GM12878 (cell line): Measurements from ENCODE around the gene HMGXB3. TPM values are rescaled to one million over a fixed set of nuclear protein-coding genes. Genes with fewer than 3 reads are reported as not detected.

Experiments
- ATAC-seq: fragments of 200-7000 bp; cut with Tn5 transposase; 3 replicates; pipeline ENCODE4 v1.9.1; 2020; ENCODE audit warnings: mild to moderate bottlenecking, moderate library complexity
- BruUV-seq: library from RNA; stranded (reverse); fragments of 400-500 nt; replicated peaks from 2 replicates; lab custom pipeline; 2021; lab: Mats Ljungman, UMichigan
- CTCF ChIA-PET: fragments of 300-600 bp; sonication (Branson Sonifier 250); formaldehyde crosslinking; extraction: SDS; loops from one replicate; lab custom pipeline; 2021; ENCODE audit warnings: inconsistent platforms; lab: Yijun Ruan, JAX
- POLR2A ChIA-PET: fragments of 350-600 bp; formaldehyde crosslinking; extraction: SDS; loops from one replicate; lab custom pipeline; 2021; ENCODE audit warnings: inconsistent platforms; lab: Charles Lee
- RAD21 ChIA-PET: fragments of 300-600 bp; sonication (Branson Sonifier 250); formaldehyde crosslinking; loops from one replicate; lab custom pipeline; 2023; ENCODE audit warnings: antibody characterized with exemption; ENCODE audit not compliant: unreplicated experiment; lab: Charles Lee
- SMC1A ChIA-PET: fragments of 300-600 bp; sonication (Branson Sonifier 250); formaldehyde crosslinking; loops from one replicate; lab custom pipeline; 2023; ENCODE audit not compliant: unreplicated experiment, uncharacterized antibody; lab: Charles Lee
- DNase-seq: peaks from one replicate; pipeline ENCODE4 v3.0.0-alpha.2; 2011; ENCODE audit warnings: low read depth, low spot score
- FAIRE-seq: peaks from 3 replicates; lab custom pipeline; 2011; peaks lifted over from hg19 to GRCh38; lab: Jason Lieb, UNC
- H2AFZ ChIP-seq: 2 replicates; pipeline ENCODE4 v1.6.0; 2011; ENCODE audit warnings: low read depth, low read length, control low read depth; ENCODE audit not compliant: control insufficient read depth
- H3K27ac ChIP-seq: 2 replicates; pipeline ENCODE4 v1.5.1; 2011; ENCODE audit warnings: control low read depth; ENCODE audit not compliant: control insufficient read depth, insufficient read depth
- H3K27me3 ChIP-seq, 2 experiments: replicated peaks in 1 of 2; 2 replicates each; pipeline versions ENCODE4 v1.6.0 to v1.6.1; 2011; ENCODE audit warnings: low read length in 1 of 2; ENCODE audit not compliant: control insufficient read depth in 2 of 2, insufficient read depth in 2 of 2
- H3K36me3 ChIP-seq, 2 experiments: 2 replicates each; pipeline ENCODE4 v1.5.1; 2011; ENCODE audit warnings: low read length in 1 of 2; ENCODE audit not compliant: control insufficient read depth in 2 of 2, insufficient read depth in 2 of 2
- H3K4me1 ChIP-seq: 2 replicates; pipeline ENCODE4 v1.6.1; 2011; ENCODE audit warnings: mild to moderate bottlenecking, low read length, moderate library complexity, mixed read lengths; ENCODE audit not compliant: control insufficient read depth, insufficient read depth
- H3K4me2 ChIP-seq: 2 replicates; pipeline ENCODE4 v1.6.0; 2011; ENCODE audit warnings: control low read depth; ENCODE audit not compliant: control insufficient read depth, insufficient read depth
- H3K4me3 ChIP-seq: fragments of 200-600 bp; sonication (generic); 2 replicates; pipeline ENCODE4 v1.5.1; 2016
- H3K79me2 ChIP-seq: 2 replicates; pipeline ENCODE4 v1.6.0; 2011; ENCODE audit warnings: low read length; ENCODE audit not compliant: control insufficient read depth, insufficient read depth
- H3K9ac ChIP-seq: 2 replicates; pipeline ENCODE4 v1.8.0; 2011; ENCODE audit warnings: low read length, control low read depth, mixed read lengths; ENCODE audit not compliant: control insufficient read depth, insufficient read depth
- H3K9me3 ChIP-seq: replicated peaks from 3 replicates; pipeline ENCODE4 v1.5.1; 2011; ENCODE audit warnings: mild to moderate bottlenecking, low read length; ENCODE audit not compliant: control insufficient read depth, insufficient read depth
- H4K20me1 ChIP-seq: 2 replicates; pipeline ENCODE4 v1.6.0; 2011; ENCODE audit not compliant: control insufficient read depth, insufficient read depth
- IKZF2 ChIP-seq, 2 experiments: fragments of 450-650 bp; IDR thresholded peaks; 2 replicates each; pipeline ENCODE4 v1.6.1; 2017; ENCODE audit warnings: mild to moderate bottlenecking in 2 of 2, moderate library complexity in 2 of 2
- POU2F2 ChIP-seq: IDR thresholded peaks from 3 replicates; pipeline ENCODE4 v1.6.1; 2011; ENCODE audit warnings: low read depth, mild to moderate bottlenecking, low read length, borderline replicate concordance
- RBBP5 ChIP-seq: fragments of 200-600 bp; sonication (generic); conservative IDR thresholded peaks from 2 replicates; pipeline ENCODE4 v1.6.1; 2016
- SIX5 ChIP-seq: IDR thresholded peaks from 2 replicates; pipeline ENCODE4 v1.6.1; 2011; ENCODE audit warnings: mild to moderate bottlenecking, low read depth, low read length, moderate library complexity; ENCODE audit not compliant: severe bottlenecking
- SRF ChIP-seq, 2 experiments: IDR thresholded peaks; 2 replicates each; pipeline ENCODE4 v1.6.1; 2011; ENCODE audit warnings: low read depth in 2 of 2, low read length in 2 of 2, mild to moderate bottlenecking in 1 of 2, moderate library complexity in 1 of 2
- WGBS: methylation state at CpG from one replicate; pipeline ENCODE4 v1.1.6; 2016; ENCODE audit warnings: low lambda C conversion rate; ENCODE audit not compliant: insufficient replicate concordance, insufficient coverage; ENCODE audit errors: missing lambda C conversion rate; 5-methylcytosine and 5-hydroxymethylcytosine counted together
- in situ Hi-C: fragments of 300-500 bp; cut with MboI; formaldehyde crosslinking; loops from 9 replicates; pipeline ENCODE4 v1.14.3; 2018; ENCODE audit warnings: mixed read lengths
- intact Hi-C: fragments of 100-400 bp; cut with micrococcal nuclease; formaldehyde crosslinking; loops from one replicate; pipeline ENCODE4 v1.14.2; 2022; ENCODE audit not compliant: unreplicated experiment
- polyA plus RNA-seq, 11 experiments: library from polyadenylated mRNA; depleted of rRNA in 4 of 11; unstranded in 6 of 11; stranded (reverse) in 5 of 11; fragments of >200 nt; fragmentation: Nextera tagmentation in 4 of 11; fragmentation: Illumina TruSeq in 1 of 11; extraction: Ambion mirVana in 4 of 11; extraction: Trizol in 1 of 11; gene quantifications; 1 replicate in 1 of 11; 2 replicates in 10 of 11; pipeline versions ENCODE4 v1.2.1 to v1.2.3, GENCODE V29; 2011 to 2016; ENCODE audit warnings: inconsistent platforms in 2 of 11, missing spikeins in 2 of 11, low read depth in 1 of 11
- total RNA-seq, 4 experiments: library from RNA; depleted of rRNA in 3 of 4; stranded (reverse); fragments of >200 nt in 3 of 4; fragmentation: Illumina TruSeq in 1 of 4; extraction: Trizol in 1 of 4; gene quantifications; 2 replicates each; pipeline versions ENCODE4 v1.2.1 to v1.2.3, GENCODE V29; 2013 to 2021
- TF ChIP-seq, protein P1 (sequence below): fragments of 450-650 bp; formaldehyde crosslinking; IDR thresholded peaks from 2 replicates; pipeline ENCODE4 v1.4.0; 2022; ENCODE audit warnings: mild to moderate bottlenecking, moderate library complexity
- TF ChIP-seq, protein P2 (sequence below): IDR thresholded peaks from 2 replicates; pipeline ENCODE4 v1.6.1; 2011; ENCODE audit warnings: low read depth, mild to moderate bottlenecking, low read length, moderate library complexity, borderline replicate concordance; ENCODE audit errors: extremely low read depth
- TF ChIP-seq, protein P3 (sequence below): fragments of 450-650 bp; IDR thresholded peaks from 2 replicates; pipeline ENCODE4 v1.6.1; 2014; ENCODE audit warnings: mild to moderate bottlenecking

Gene HMGXB3
- total and polyA plus RNA-seq, 10 of the 15 experiments (the other 5 are each of a cell fraction or from before 2014, with no cell fraction given) = 1.00 to 42.2 (median 28.1) TPM

DNA sequence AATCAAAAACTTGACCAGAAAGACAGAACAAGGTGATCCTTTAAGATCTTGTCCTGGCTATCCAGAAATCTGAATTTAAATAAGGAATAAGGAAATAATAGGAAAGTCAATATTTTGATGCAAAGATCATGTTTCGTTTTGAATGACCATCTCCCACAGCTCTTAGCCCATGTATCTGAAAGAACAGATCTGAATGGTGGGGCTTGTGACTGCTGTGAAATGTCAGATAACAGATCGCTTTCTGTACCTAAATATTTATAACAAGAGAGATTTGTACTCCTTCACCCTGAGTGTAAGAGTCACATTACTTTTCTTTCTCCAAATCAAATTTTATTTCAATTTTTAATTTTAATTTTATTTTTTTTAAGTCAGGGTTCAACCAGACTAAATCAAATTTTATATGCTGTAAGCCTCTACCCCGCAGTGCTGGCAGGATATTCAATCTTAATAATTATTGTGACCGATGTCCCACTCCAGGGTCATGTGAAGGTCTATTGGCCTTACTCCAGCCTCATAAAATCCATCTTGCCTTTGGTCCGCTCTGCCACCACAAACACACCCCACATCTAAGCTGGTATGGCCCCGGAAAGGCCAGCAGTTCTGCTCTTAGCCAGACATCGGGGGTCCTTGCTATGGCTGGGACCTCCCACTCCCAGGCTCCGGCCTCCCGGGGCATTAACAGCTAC, 47.0 kb upstream of the HMGXB3 start:
- BruUV-seq = no TSS peak
- POLR2A ChIA-PET = no interaction called here
- intact Hi-C loops = no loop called here

DNA sequence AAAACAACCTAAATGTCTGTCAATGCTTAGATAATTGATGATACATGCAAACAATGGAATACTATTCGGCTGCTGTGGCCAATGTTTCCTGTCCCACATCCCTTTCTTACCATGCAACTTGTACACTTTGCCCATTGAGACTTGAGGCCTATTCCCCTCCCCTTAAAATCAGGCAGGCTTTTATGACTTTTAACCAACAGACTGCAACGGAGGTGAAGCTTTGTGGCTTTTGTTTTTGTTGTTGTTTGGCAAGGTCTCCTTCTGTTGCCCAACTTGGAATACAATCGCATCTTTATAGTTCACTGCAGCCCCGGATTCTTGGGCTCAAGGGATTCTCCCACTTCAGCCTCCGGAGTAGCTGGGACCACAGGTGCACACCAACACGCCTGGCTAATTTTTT, 45.7 kb upstream of the HMGXB3 start:
- no peak for FAIRE-seq
- DNase-seq = no peak
- RAD21 ChIA-PET = no interaction called here
- Histone ChIP-seq H3K9me3 (no peaks in the 10 kb centered on the region), H2AFZ (no peak overlapping the region), H3K4me3 (no peak overlapping the region), H3K36me3 (no peaks in the 10 kb centered on the region), H3K27ac (no peak overlapping the region), H3K79me2 (no peaks in the 10 kb centered on the region), H3K4me2 (no peak overlapping the region), H4K20me1 (no peaks in the 10 kb centered on the region), H3K27me3 (no peaks in the 10 kb centered on the region; a peak in 2 of 4 replicates), H3K9ac (no peak overlapping the region), H3K4me1 (peaks cover 4% of the 10 kb centered on the region)
- POLR2A ChIA-PET = no interaction called here
- BruUV-seq = no TSS peak
- 50% methylated on average over 6 of the region's 6 CpGs for WGBS
- CTCF ChIA-PET = no interaction called here
- in situ Hi-C loops (no loop called here), intact Hi-C loops (no loop called here)
- ATAC-seq = no peak
- SMC1A ChIA-PET = interaction anchor here (0.5 to 0.6 kb wide), 2 partner anchors 350 to 538 kb away, joined by 3 read pairs; no protein-coding TSS in a partner anchor
- no peak for TF ChIP-seq SRF (IDR thresholded peaks at IDR 0.05; ENCODE audit: low read depth in 2 of 2, low read length in 2 of 2)
- TF ChIP-seq, protein P1, sequence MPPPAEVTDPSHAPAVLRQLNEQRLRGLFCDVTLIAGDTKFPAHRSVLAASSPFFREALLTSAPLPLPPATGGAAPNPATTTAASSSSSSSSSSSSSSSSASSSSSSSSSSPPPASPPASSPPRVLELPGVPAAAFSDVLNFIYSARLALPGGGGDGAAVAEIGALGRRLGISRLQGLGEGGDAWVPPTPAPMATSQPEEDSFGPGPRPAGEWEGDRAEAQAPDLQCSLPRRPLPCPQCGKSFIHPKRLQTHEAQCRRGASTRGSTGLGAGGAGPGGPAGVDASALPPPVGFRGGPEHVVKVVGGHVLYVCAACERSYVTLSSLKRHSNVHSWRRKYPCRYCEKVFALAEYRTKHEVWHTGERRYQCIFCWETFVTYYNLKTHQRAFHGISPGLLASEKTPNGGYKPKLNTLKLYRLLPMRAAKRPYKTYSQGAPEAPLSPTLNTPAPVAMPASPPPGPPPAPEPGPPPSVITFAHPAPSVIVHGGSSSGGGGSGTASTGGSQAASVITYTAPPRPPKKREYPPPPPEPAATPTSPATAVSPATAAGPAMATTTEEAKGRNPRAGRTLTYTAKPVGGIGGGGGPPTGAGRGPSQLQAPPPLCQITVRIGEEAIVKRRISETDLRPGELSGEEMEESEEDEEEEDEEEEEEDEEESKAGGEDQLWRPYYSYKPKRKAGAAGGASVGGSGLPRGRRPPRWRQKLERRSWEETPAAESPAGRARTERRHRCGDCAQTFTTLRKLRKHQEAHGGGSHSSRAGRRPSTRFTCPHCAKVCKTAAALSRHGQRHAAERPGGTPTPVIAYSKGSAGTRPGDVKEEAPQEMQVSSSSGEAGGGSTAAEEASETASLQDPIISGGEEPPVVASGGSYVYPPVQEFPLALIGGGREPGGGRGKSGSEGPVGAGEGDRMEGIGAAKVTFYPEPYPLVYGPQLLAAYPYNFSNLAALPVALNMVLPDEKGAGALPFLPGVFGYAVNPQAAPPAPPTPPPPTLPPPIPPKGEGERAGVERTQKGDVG = no peak
- TF ChIP-seq, protein P2, sequence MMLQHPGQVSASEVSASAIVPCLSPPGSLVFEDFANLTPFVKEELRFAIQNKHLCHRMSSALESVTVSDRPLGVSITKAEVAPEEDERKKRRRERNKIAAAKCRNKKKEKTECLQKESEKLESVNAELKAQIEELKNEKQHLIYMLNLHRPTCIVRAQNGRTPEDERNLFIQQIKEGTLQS = no peak
- TF ChIP-seq, protein P3, sequence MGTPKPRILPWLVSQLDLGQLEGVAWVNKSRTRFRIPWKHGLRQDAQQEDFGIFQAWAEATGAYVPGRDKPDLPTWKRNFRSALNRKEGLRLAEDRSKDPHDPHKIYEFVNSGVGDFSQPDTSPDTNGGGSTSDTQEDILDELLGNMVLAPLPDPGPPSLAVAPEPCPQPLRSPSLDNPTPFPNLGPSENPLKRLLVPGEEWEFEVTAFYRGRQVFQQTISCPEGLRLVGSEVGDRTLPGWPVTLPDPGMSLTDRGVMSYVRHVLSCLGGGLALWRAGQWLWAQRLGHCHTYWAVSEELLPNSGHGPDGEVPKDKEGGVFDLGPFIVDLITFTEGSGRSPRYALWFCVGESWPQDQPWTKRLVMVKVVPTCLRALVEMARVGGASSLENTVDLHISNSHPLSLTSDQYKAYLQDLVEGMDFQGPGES = no peak
- no peak for TF ChIP-seq IKZF2 (IDR thresholded peaks at IDR 0.05)
- no peak for TF ChIP-seq SIX5

More for the DNA sequence above, 47.0 kb upstream of the HMGXB3 start:
- no peak overlapping the region for H3K9ac ChIP-seq
- no peaks in the 10 kb centered on the region for H3K4me1 ChIP-seq
- WGBS = 74% methylated on average over 9 of the region's 9 CpGs
- no peak overlapping the region for H3K27ac ChIP-seq
- H3K27me3 ChIP-seq = no peaks in the 10 kb centered on the region; a peak in 2 of 4 replicates
- H3K36me3 ChIP-seq = no peaks in the 10 kb centered on the region
- no peak overlapping the region for H2AFZ ChIP-seq
- no peaks in the 10 kb centered on the region for H4K20me1 ChIP-seq
- FAIRE-seq = no peak
- H3K79me2 ChIP-seq = no peaks in the 10 kb centered on the region
- TF ChIP-seq POU2F2 (no peak), RBBP5 (no peak)
- no peak overlapping the region for H3K4me3 ChIP-seq
- H3K9me3 ChIP-seq = no peaks in the 10 kb centered on the region
- in situ Hi-C loops = no loop called here
- ChIA-PET RAD21 (no interaction called here), SMC1A (no interaction called here), CTCF (no interaction called here)
- no peak for ATAC-seq
- no peak overlapping the region for H3K4me2 ChIP-seq
- no peak for DNase-seq
